Measurements from ENCODE around the gene PSME4.

Gene PSME4, protein sequence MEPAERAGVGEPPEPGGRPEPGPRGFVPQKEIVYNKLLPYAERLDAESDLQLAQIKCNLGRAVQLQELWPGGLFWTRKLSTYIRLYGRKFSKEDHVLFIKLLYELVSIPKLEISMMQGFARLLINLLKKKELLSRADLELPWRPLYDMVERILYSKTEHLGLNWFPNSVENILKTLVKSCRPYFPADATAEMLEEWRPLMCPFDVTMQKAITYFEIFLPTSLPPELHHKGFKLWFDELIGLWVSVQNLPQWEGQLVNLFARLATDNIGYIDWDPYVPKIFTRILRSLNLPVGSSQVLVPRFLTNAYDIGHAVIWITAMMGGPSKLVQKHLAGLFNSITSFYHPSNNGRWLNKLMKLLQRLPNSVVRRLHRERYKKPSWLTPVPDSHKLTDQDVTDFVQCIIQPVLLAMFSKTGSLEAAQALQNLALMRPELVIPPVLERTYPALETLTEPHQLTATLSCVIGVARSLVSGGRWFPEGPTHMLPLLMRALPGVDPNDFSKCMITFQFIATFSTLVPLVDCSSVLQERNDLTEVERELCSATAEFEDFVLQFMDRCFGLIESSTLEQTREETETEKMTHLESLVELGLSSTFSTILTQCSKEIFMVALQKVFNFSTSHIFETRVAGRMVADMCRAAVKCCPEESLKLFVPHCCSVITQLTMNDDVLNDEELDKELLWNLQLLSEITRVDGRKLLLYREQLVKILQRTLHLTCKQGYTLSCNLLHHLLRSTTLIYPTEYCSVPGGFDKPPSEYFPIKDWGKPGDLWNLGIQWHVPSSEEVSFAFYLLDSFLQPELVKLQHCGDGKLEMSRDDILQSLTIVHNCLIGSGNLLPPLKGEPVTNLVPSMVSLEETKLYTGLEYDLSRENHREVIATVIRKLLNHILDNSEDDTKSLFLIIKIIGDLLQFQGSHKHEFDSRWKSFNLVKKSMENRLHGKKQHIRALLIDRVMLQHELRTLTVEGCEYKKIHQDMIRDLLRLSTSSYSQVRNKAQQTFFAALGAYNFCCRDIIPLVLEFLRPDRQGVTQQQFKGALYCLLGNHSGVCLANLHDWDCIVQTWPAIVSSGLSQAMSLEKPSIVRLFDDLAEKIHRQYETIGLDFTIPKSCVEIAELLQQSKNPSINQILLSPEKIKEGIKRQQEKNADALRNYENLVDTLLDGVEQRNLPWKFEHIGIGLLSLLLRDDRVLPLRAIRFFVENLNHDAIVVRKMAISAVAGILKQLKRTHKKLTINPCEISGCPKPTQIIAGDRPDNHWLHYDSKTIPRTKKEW (N-terminal part only)

DNA sequence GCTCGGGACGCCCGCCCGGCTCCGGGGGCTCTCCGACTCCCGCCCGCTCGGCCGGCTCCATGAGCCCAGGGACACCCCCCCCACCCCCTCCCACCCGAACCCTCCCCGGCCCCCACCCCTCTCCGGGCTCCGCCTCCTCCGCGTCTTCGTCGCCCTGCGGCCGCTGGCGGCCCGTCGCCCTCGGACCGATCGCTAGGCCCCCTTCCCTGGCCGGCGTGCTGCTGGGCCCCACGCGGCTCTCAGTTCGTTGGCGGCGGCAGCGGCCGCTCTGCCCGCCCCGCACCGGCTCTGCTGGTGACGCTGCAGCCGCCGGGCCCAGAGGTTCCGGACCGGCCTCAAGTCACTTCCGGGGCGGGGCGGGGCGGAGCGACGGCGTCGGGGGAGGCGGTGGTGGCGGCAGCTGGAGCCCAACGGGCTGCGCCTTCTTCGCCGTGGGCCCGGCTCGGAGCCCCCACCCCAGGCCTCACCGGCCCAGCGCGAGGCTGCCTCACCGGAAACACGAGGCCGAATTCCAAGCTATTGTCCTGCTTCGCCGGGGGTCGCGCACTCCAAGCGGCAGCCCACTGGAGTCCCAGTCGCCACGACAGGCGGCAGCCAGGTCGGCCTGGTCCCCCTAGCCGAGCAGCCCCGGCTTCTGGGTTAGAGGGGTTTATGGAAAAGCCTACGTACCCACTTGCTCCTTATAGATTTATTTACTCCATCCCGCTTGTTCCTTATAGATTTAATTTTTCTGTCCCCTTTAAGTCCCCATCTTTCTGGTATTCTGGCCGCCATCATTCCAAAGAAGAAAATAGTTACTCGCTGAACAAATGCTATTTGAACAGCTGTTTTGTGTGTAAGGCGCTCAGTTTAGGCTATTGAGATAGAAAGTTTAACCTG lies at the start of gene PSME4:
Gene PSME4 (minus strand): TSS at position 270 of the 879 bp plus-strand sequence. CDS start 209 bp downstream, at position 61.
- TF ChIP-seq GATA2 (IDR thresholded peaks at IDR 0.05; ENCODE audit: low read depth, low read length): no peak
- TF ChIP-seq GATA3 (IDR thresholded peaks at IDR 0.05; ENCODE audit: low read depth, low read length): no peak

DNA sequence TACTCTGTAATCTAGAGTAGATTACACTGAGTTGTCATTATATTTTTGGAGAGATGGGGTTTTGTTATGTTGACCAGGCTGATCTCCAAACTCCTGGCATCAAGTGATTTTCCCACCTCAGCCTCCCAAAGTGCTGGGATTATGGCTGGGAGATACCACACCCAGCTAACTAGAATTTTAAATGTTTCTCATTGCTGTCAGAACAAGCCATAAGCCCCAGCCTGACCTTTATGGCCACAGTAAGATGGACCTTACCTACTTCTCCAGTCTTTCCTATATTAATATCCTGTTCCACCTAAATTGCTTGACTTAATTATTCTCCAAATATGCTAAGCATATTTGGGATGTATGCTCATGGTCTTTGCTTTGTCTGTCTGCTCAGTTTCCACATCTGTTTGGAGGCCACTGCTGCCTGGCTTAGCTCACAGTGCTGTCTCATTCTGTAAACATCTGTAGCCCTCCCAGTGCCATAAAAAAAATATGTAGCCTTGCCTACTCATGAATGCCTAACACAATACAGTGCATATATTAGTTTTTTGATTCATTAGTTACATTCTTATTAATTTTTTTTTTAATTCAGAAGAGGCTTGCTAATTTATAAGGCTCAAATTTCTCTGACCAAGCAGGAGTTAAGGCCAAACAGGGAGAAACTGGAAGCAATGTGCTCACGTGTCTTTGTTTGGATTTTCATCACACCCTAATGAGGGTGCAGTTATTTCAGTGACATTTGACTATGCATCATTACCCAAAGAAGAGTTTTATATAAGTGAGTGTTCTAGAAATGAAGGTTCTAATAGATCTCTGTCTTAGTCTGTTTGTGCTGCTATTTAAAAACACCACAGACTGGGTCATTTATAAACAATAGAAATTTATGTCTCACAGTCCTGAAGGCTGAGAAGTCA lies 45.3 kb upstream of the PSME4 start:
- no peak for TF ChIP-seq GATA3 (IDR thresholded peaks at IDR 0.05; ENCODE audit: low read depth, low read length)
- no peak for TF ChIP-seq GATA2 (IDR thresholded peaks at IDR 0.05; ENCODE audit: low read depth, low read length)

DNA sequence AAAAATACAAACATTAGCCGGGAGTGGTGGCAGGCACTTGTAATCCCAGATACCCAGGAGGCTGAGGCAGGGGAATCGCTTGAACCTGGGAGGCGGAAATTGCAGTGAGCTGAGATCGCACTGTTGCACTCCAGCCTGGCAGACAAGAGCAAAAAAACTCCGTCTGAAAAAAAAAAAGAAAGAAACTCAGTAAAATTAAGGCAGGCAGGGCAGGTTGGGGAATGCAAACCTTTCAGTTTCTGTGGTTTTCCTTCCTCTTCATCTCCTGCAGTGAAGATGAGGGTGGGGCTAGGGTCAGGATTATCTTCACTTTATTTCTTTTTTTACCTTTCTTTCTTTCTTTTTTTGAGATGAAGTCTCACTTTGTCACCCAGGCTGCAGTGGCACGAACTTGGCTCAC lies 43.2 kb upstream of the PSME4 start:
- TF ChIP-seq GATA2 (IDR thresholded peaks at IDR 0.05; ENCODE audit: low read depth, low read length): no peak
- no peak for TF ChIP-seq GATA3 (IDR thresholded peaks at IDR 0.05; ENCODE audit: low read depth, low read length)

DNA sequence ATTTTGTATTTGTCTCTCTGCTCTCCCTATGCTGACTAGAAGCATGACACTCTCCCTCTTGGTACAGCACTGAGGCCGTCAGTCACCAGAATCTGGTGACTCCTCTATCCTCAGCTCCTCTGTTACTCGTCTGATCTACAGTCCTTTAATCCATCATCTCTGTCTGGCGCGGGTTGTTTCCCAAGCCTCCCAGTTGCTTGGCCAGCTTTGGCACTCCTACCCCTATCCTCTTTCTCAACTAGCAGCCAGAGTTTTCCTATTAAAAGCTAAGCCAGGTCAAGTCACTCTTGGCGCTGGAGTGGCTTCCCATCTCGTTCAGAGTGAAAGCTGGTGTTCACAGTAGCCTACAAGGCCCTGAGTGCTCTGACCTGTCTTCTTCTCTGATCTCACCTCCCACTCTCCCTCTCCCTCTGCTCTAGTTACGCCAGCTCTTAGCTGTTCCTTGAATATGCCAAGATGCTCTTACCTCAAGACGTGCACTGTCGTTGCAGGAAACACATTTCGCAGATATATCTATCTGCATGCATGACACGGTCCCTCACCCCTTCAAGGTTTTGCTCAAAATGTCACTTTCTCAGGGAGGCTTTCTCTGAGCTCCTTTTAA lies 41.8 kb upstream of the PSME4 start:
- TF ChIP-seq GATA2 (IDR thresholded peaks at IDR 0.05; ENCODE audit: low read depth, low read length) (no peak), GATA3 (IDR thresholded peaks at IDR 0.05; ENCODE audit: low read depth, low read length) (no peak)

DNA sequence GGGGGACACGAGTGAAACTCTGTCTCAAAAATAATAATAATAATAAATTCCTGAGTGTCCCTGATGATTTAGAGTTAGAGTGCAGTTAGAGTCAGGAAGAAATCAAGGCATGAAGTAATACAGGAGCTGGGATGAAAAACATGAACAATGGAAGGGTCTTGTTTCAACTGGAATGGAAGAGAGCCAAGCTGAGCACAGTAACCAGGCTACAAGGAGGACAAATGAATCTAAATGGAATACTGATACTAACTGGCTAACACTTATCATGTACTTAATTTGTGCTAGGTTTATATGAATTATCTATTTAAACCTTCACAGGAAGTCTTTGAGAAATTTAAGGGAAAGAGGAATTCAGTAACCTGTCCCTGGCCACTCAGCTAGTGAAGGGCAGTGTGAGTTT lies 38.8 kb upstream of the PSME4 start:
- TF ChIP-seq GATA2 (IDR thresholded peaks at IDR 0.05; ENCODE audit: low read depth, low read length): no peak
- TF ChIP-seq GATA3 (IDR thresholded peaks at IDR 0.05; ENCODE audit: low read depth, low read length): no peak

DNA sequence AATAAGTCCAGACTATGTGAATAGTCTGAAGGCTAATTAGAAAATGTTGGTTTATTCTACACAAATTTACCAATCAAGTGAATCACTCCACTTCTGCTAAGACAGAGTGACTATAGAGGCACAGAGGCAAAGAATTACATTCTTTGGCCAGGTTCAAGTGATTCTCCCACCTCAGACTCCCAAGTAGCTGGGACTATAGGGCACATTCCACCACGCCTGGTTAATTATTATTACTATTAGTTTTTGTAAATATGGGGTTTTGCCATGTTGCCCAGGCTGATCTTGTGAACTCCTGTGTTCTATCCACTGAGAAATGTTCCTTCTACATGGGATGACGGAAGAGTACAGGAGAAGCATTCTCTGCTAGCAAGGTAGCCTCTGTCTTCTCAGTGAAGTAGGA lies 37.6 kb upstream of the PSME4 start:
- no peak for TF ChIP-seq GATA3 (IDR thresholded peaks at IDR 0.05; ENCODE audit: low read depth, low read length)
- no peak for TF ChIP-seq GATA2 (IDR thresholded peaks at IDR 0.05; ENCODE audit: low read depth, low read length)

DNA sequence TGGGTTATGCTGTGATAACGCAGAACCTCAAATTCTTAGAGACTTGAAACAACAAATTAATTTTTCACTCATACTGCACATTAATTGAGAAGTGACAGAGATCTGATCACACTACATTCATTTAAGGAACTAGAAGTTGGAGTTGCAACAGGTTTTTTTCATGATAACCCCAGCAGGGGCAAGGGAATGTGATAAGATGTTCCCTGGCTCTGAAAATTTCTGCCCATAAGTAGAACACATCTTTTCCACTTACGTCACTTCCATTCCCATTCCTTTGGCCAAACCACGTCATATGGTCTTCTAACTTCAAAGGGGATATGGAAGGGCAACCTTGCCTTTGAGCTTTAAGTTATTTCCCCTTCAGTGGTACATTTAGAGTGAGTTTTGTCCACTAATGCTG lies 29.7 kb upstream of the PSME4 start:
- TF ChIP-seq GATA3 (IDR thresholded peaks at IDR 0.05; ENCODE audit: low read depth, low read length): no peak
- no peak for TF ChIP-seq GATA2 (IDR thresholded peaks at IDR 0.05; ENCODE audit: low read depth, low read length)

DNA sequence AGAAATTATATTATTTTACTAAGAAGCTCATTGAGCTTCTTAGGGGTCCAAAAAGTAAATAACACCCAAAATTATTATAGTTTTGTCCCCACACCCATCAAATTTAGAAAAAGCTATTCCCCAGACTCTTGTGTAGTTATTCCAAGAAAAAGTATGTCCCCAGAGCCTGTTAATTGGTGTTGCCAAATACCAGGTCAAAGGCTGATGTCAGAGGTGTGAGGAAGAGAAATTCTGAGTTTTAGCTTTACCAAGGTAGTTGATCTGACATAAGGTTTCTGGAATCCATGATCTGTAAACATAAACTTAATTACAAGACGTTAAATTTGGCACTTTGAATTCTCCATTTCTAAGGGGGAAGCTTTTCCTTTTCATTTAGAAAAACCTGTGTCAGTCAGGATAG lies 29.3 kb upstream of the PSME4 start:
- TF ChIP-seq GATA2 (IDR thresholded peaks at IDR 0.05; ENCODE audit: low read depth, low read length) (no peak), GATA3 (IDR thresholded peaks at IDR 0.05; ENCODE audit: low read depth, low read length) (no peak)

DNA sequence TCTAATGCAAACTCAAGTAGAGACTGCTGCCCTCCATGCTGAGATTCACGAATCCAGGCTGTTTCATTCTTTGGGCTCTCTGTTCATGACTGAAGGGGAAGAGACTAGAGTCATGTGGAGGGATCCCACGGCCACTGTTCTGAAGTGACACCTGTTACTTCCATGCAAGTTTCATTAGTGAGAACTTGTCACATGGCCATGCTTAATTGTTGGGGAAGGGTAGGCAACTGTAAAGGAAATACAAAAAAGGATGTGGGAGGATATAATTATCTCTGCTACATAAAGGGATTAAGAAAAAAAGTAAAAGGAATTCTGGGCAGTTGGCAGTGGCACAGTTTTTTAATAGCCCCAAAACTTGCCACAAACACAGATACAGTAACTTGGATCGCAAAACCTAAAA lies 28.0 kb upstream of the PSME4 start:
- TF ChIP-seq GATA3 (IDR thresholded peaks at IDR 0.05; ENCODE audit: low read depth, low read length) (no peak), GATA2 (IDR thresholded peaks at IDR 0.05; ENCODE audit: low read depth, low read length) (no peak)

DNA sequence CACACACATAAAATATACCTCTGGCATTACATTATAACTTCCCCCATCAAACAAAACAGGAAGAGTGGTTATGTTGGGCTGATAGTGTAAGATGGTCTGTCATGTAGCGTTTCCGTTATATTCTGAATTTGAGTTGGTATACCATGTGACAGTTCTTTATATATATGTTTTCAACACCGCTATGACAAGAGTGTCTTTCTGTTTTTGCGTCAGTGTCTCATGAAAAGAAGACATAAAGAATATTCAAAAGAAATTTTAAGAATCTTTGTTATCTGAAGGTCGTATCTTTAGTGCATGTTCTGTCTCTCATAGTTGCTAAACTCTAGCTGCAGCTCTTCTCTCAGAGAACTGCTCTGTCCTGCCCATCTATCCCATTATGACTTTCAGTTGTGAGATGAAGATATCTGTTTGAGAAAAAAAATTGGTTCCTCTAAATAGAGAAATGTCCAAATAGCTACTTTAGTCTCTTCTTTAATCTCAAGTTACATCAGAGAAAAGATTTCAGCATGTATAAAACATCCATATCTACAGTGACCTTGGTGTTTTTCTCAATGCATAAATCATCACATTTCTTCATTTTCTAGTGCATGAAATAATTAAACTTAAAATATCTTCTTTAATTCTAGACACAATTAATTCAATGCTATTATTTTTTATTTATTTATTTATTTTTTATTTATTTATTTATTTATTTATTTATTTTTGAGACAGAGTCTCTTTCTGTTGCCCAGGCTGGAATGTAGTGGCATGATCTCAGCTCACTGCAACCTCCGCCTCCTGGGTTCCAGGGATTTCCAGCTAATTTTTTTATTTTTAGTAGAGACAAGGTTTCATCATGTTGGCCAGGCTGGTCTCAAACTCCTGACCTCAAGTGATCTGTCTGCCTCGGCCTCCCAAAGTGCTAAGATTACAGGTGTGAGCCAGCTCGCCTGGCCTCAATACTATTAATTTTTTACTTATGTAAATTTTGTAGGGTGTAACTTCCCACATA lies 24.3 kb upstream of the PSME4 start:
- no peak for TF ChIP-seq GATA3 (IDR thresholded peaks at IDR 0.05; ENCODE audit: low read depth, low read length)

DNA sequence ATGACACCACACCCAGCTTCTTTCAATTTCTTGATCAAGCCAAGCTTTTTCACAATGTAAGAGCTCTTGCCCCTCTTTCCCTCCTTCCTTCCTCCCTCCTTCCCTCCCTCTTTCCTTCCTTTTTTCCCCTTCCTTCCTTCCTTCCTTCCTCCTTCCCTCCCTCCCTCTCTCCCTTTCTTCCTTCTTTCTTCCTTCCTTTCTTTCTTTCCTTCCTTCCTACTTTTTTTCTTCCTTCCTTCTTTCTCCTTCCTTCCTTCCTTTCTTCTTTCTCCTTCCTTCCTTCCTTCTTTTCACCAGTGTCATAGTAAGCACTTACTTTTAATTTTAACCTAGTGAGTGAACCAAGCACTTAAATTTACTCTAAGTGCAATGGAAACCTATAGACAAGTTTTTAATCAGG lies 21.2 kb upstream of the PSME4 start:
- TF ChIP-seq GATA3 (IDR thresholded peaks at IDR 0.05; ENCODE audit: low read depth, low read length): no peak
- no peak for TF ChIP-seq GATA2 (IDR thresholded peaks at IDR 0.05; ENCODE audit: low read depth, low read length)
